GM11168 (cell line): ENCODE data around the gene DHODH.
"Not testable (repeated sequence)": the region's sequence is repeated elsewhere in the genome, so short reads cannot be mapped to it uniquely, and the experiment has no call there.

Experiments used
- in situ Hi-C: fragments of 300-500 bp; cut with MboI; formaldehyde crosslinking; loops from one replicate; pipeline ENCODE4 v1.12.0; 2022; ENCODE audit warnings: low sequenced_read_pairs; ENCODE audit not compliant: unreplicated experiment

The DHODH gene

DNA sequence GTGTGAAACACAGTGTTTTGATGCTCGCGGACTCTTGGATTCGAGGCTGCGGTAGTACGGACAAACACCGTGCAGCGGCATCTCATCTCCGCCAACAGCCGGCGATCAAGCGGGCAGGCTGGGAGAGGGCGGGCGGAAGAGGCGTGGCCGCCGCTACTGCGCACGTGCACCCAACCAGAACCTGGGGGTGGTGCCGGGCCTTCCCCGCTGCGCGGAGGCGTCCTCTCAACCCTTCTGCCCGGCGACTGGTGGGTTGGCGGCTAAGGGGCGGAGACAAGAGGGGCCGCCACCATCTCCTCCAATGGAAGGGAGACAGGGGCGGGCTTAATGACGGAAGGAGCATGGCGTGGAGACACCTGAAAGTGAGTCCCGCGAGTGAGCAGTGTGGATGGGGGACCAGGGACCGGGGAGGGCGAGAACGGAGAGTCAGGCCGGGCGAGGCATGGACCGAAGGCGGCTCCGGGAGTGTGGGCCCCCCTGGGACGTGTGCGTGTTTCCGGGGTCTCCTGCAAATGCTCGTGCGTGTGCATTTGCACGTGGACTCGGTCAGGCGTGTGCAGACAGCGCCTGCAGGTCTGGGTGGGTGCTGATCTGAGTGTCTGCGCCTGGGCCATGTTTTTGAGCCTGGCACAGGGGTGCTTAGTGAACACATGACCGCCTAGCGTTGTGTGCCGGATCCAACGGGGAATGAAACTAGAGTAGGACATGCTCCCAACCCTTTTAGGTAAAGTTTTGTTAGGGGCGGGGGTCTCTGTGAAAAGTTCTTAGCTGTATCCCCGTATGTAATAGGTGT is at the start of gene DHODH:
Gene DHODH, plus strand, starts transcription at position 321 of the 793 bp plus-strand sequence. Its CDS starts 21 bp downstream, at position 342.
- in situ Hi-C loops, result no loop called here

DNA sequence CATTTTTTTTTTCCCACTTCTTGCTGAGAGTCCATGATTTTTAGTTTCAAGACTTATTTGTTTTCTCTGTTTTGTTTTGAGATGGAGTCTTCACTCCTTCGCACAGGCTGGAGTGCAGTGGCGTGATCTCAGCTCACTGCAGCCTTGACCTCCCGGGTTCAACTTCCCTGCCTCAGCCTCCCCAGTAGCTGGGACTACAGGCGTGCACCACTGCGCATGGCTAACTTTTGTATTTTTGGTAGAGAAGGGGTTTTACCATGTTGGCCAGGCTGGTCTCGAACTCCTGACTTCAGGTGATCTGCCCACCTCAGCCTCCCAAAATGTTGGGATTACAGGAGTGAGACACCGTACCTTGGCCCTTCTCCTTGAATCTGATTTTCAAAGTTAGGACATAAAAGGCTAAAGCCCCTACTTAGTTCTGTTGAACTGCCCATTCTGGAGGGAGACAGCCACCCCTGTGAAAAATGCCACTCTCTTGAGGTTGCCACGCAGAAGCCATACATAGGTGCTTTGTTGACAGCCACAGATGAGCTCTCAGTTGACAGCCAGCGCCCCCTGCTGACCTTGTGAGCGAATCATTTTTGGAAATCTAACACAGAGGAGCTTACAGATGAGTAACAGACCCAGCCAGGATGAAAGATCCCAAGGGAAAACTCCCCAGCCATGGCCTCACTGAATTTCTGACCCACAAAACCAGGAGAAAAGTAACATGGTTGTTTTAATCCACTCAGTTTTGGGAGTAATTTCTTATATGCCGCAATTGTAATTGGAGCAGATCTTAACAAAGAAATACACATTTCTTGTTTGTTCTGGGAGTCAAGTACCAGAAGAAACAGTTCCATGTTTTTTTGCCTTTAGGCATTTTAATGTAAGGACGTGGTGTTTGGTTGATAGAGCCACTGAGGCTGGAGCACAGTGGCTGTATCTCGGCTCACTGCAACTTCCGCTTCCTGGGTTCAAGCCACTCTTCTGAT is 47.2 kb upstream of the DHODH start:
- in situ Hi-C loops, result no loop called here

DNA sequence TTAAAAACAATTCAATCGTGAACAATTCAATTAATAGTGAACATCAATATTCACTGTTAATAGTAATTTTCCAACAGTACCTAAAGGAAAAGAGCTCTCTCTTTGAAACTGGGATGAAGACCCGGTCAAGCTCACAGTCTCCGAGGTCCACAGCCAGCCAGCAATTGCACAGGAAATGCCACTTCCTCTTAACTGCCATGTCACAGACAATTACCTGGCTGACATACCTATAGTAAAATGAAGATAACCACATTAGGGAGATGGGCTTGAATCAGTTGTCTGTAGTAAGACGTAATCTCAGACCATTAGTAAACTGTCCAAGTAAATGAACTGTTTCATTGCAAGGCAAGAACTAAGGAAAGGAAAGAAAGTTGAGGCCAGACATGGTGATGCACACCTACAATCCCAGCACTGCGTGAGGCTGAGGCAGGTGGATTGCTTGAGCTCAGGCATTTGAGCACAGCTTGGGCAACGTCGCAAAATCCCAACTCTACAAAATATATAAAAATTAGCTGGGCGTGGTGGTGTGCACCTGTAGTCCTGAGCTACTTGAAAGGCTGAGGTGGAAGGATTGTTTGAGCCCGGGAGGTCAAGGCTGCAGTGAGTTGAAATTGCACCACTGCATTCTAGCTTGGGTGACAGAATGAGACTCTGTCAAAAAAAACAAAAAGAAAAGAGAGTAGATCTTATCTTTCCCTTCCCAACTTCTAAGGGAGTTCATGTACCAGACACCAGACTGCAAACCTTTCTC is 45.2 kb upstream of the DHODH start:
- in situ Hi-C loops, result no loop called here

DNA sequence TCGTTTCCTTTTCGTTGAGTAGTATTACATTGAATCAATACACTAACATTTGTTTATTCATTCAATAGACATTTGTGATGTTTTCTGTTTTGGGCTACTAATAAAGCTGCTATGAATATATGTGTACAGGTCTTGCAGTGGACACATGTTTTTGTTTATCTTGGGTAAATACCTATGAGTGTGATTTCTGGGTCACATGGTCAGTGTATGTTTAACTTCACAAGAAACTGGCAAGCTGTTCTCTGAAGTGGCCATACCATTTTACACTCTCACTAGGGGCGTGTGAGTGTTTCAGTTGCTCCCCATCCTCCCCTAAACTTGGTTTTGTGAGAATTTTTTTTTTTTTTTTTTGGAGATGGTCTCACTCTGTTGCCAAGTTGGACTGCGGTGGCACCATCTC is 43.3 kb upstream of the DHODH start:
- in situ Hi-C loops, result no loop called here

DNA sequence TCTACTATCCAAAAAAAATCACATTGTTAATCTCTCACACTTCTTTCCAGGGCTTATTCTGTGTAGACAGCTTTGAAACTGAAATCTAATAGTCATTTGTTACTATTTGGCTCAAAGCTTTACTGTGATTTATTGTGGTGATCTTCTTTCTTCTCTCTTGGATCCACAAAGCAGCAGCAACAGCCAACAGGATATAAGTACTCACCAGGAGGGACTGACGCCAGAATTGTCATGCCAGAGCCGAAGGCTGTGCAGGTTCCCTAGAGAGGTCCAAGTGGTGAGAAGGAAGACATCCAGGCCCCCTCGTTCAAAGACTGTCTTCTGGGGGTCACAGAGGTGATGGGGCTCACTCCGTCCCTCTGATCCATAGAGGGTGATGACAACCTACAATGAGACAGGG is 41.6 kb upstream of the DHODH start:
- in situ Hi-C loops, result no loop called here

DNA sequence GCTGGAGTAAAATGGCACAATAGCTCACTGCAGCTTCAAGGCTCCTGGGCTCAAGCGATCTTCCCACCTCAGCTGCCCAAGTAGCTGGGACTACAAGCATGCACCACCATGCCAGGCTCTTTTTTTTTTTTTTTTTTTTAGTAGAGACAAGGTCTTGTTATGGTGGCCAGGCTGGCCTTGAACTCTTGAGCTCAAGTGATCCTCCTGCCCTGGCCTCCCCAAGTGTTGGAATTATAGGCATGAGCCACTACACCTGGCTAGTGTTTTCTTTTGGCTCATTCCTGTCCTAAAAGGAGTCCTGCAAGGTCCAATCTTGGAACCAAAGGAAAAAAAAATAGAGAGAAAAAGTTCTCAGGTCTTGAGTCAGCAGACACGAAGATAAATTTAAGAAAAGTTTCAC is 39.2 kb upstream of the DHODH start:
- in situ Hi-C loops, result no loop called here

DNA sequence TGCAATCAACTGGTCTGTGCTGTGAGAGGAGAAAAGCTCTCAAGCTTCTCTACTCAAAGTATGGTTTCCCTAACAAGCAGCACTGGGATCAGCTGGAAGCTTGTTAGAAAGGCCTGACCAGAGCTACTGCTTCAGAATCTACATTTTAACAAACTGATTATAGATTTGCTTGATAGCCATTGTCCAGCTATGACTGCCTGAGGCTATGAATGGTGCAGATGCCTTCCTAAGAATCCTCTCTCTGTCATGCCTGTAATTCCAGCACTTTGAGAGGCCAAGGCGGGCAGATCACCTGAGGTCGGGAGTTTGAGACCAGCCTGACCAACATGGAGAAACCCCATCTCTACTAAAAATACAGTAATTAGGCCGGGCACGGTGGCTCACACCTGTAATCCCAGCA is 37.0 kb upstream of the DHODH start:
- in situ Hi-C loops, result no loop called here

DNA sequence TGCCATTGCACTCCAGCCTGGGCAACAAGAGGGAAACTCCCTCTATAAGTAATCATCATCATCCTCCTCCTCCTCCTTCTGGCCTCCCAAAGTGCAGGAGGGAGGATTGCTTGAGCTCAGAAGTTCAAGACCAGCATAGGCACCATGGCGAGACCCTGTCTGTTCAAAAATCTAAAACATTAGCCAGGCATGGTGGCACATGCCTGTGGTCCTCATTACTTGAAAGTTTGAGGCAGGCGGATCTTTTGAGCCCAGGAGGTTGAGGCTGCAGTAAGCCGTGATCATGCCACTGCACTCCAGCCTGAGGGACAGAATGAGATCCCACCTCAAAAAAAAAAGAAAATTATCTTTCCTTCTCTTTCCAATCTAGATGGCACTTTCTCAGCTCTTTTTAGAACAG is 36.2 kb upstream of the DHODH start:
- in situ Hi-C loops, result no loop called here

DNA sequence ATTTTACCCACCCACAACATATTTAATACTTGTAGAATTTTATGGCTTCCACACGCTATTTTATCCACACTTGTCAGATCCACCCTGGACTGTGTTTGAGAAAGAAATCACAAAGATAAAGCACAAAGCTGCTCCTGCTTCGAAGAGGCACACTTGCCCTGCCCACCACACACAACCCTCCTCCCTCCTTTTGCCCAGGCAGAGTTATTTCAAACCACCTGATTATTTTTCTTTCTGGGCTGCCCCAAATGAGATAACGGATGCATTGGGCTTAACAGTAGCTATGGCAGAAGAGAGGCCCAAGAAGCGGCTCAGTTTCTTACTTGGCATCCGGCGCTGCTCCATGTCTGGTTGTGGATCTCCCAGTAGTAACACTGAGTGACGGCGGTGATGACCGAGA is 35.5 kb upstream of the DHODH start:
- in situ Hi-C loops, result no loop called here

DNA sequence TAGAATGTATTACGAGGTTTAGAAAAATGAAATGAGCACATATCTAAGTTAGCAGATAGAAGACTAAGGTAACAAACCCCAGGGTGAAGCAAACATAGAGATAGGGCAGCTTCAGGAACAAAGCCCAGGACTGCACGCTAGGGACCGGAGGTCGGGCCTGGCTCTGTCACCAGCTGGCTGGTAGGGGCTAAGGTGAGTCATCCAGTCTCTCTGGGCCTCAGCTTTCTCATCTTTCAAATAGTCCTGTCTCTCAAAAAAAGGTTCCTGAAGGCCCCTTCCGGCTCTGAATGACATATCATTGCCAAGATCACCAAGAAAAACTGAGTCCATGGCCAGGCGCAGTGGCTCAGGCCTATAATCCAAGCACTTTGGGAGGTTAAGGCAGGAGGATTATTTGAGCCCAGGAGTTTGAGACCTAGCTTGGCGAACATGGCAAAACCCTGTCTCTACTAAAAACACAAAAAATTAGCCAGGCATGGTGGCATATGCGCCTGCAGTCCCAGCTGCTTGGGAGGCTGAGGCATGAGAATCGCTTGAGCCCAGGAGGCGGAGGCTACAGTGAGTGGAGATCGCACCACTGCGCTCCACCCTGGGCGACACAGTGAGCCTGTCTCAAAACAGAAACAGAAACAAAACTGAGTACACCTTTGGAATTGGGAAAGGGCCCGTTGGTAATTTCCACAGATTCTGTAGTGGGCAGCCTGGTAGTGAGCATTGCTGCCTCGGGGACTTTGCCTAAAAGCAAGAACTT is 34.3 kb upstream of the DHODH start:
- in situ Hi-C loops, result no loop called here

DNA sequence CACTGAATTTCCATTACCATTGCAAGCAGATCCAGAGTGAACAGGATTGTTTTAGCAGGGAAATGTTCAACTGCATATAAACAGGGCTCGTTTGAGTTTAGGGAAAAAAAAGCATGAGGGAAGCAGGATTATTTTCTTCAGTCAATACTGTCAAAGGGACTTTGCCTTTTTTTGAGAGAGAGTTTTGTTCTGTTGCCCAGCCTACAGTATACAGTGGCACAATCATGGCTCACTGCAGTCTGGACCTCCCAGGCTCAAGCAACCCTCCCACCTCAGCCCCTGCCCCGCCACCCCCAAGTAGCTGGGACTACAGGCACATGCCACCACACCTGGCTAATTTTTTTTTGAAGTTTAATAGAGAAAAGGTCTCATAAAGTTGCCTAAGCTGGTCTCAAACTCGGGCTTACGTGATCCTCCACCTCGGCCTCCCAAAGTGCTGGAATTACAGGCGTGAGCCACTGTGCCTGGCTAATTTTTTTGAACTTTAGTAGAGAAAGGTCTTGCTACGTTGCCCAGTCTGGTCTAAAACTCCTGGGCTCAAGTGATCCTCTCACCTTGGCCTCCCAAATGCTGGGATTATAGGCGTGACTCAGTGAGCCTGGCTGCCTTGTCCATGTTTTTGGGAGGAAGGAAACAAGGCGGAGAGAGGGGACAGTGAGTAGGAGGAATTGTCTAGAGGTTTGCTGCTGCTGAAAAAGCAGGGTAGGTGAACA is 23.1 kb upstream of the DHODH start:
- in situ Hi-C loops, result no loop called here

DNA sequence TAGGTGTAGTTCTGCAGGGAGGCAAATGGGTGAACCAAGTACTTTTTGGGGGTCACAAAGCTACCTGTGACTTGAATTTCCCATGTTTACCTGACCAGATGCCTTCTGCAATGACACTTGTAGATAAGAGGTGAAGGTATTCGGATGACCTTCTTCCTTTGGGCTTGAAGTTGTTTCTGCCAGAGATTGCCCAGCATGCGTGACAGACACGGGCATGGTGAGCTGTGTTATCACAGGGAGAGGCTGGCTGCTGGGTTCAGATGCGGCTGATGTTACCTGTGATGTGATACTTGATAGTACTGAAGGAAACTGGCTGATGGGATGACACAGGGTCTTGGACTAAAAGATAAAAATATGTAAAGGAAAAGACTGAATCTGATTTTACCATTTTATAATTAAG is 22.4 kb upstream of the DHODH start:
- in situ Hi-C loops, result no loop called here

DNA sequence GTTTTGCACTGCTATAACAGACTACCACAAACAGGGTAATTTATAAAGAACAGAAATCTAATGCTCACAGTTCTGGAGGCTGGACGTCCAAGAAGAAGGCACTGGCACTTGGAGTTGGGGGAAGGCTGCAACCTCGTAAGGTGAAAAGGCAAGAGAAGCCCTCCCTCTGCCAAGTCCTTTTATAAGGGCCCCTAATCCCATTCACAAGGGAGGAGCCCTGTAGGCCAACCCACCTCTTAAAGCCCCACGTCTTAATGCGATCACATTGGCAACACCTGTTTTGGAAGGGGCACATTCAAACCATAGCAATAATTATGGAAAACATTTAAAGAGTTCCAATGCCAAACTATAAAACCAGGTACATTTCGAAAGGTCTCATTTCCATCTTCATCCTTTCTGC is 13.5 kb upstream of the DHODH start:
- in situ Hi-C loops, result no loop called here

DNA sequence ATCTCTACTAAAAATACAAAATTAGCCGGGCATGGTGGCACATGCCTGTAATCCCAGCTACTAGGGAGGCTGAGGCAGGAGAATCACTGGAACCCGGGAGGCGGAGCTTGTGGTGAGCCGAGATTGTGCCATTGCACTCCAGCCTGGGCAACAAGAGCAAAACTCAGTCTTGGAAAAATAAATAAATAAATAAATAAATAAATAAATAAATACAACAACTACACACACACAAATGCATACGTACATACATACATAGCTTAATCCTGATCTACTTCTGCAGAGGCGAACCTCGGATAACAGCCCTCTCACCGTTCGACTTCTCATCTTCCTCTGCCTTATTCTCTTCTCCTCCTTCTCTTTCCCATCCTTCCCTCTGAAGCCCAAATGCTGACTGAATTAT is 11.0 kb upstream of the DHODH start:
- in situ Hi-C loops, result not testable (repeated sequence)

DNA sequence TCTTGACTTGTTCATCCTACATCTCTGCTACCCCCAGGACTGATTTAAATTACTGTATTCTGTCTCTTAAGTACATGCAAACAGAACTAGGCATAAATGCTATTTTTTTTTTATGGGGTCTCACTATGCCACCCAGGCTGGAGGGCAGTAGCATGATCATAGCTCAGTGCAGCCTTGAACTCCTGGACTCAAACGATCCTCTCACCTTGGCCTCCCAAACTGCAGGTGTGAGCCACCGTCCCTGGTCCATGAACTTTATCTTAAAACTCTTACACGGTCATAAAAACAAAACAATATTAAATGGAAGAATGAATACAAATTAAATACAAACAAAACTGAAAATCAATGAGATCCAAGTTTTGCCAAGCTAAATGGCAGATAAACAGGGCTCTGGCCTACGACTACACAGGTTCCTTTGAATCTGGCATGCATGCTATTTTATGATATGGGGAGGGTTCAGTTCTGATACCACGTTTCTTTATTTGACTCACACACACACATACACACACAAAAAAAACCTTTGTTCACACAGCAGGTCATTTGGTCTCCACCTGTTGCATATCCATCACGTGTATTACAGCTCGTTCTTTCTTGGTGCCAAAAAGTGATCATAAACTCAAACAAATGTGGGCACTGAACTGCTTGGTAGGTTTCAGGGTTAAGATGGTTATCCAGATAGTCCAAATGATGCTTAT is 7.2 kb upstream of the DHODH start:
- in situ Hi-C loops, result no loop called here

DNA sequence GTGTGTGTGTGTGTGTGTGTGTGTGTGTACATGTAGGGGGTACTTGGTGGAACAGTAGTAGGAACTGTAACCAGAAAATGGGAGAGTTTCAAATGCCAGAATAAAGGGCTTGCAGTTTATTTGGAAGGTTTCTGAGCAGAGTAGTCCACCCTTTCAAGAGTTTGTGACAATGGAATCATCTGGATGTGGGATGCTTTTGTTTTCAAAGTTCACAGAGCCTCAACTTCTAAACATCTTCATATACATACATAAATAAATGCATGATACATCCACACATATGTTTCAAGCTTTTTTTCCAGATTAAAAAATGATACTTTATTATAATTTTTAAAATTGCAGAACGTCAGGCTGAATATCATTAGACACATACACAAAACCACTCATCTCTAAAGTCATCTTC is 5.9 kb upstream of the DHODH start:
- in situ Hi-C loops, result no loop called here

DNA sequence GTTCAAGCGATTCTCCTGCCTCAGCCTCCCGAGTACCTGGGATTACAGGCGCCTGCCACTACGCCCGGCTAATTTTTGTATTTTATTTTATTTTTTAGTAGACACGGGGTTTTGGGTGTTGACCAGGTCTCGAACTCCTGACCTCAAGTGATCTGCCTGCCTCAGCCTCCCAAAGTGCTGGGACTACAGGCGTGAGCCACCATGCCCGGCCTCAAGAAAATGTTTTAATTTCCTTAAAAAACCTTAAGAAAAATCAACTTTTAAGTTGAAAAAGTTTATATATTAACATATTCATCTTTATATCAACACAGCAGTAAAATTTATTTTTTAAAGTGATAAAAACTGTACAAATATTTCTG is 500 bp upstream of the DHODH start:
- in situ Hi-C loops, result not testable (repeated sequence)

DNA sequence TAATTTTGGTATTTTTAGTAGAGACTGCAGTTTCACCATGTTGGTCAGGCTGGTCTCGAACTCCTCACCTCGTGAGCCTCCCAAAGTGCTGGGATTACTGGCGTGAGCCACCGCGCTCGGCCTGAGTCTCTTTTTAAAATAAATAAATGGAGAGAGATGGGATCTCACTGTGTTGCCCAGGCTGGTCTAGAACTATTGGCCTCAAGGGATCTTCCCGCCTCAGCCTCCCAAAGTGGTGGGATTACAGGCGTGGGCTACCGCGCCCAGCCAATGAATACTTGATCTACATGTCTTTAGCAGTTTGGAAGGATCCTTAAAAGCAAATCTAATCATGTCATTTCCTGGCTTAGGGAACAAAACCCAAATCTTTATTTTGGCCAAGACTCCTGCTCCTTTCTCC is 1.2 kb downstream of the DHODH start:
- in situ Hi-C loops, result no loop called here

DNA sequence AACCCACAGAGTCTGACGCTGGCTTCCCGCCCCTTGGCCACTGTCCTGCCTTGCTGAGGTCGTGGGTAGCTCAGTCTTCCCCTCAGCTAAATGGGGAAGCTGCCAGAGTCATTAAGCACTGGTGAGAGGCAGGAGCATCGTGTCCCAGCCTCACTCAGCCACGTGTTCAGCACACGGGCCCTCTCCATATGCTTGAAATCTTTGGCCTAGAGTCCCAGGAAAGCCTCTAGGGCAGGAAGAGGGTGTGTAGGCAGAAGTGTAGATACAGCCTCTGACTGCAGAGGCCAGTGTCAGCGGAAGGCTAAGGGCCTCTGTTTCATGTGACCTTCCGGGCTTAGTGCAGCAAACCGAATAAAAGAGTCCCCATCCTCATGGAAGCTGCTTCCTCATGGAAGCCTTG is 4.1 kb downstream of the DHODH start:
- in situ Hi-C loops, result no loop called here
